RWPE1 (cell line): ENCODE measurements around the gene BACH2.
A peak's percentile ranks its signal among the peaks of the same experiment; 100 is the strongest.

Experiments used
- CTCF ChIA-PET: fragments of 350-600 bp; sonication (Branson Sonifier 250); formaldehyde crosslinking; extraction: SDS; loops from one replicate; lab custom pipeline; 2021; lab: Yijun Ruan, JAX
- POLR2A ChIA-PET: fragments of 400-600 bp; formaldehyde crosslinking; extraction: SDS; loops from one replicate; lab custom pipeline; 2020; ENCODE audit warnings: antibody characterized with exemption; ENCODE audit not compliant: low non-redundant PET; lab: Yijun Ruan, JAX
- DNase-seq: peaks from one replicate; pipeline ENCODE4 v3.0.0; 2012; ENCODE audit warnings: low spot score
- H3K27ac ChIP-seq: fragments of 450-650 bp; 2 replicates; pipeline ENCODE4 v1.5.1; 2017
- CTCF ChIP-seq: fragments of 450-650 bp; conservative IDR thresholded peaks from 2 replicates; pipeline ENCODE4 v1.5.1; 2017; ENCODE audit warnings: low read depth, mild to moderate bottlenecking

Gene BACH2

GRCh38 chr6:90177544-90178383, 118.9 kb downstream of the BACH2 start:
- no peak overlapping the region for H3K27ac ChIP-seq
- ChIA-PET CTCF (interaction anchor here (0.6 to 1.0 kb wide), 3 partner anchors 27 to 302 kb away, joined by 3 to 4 read pairs (median 3); no protein-coding TSS in a partner anchor), POLR2A (no interaction called here)
- DNase-seq: no peak
- no peak for TF ChIP-seq CTCF

GRCh38 chr6:90175627-90176538, 120.8 kb downstream of the BACH2 start:
- peak overlapping the region; percentile 62 for H3K27ac ChIP-seq
- no peak for TF ChIP-seq CTCF
- peak; percentile 77 for DNase-seq
- CTCF ChIA-PET: interaction anchor here (0.7 kb wide), 1 partner anchor 82 kb away, joined by 3 read pairs; no protein-coding TSS in a partner anchor
- POLR2A ChIA-PET: no interaction called here

DNA sequence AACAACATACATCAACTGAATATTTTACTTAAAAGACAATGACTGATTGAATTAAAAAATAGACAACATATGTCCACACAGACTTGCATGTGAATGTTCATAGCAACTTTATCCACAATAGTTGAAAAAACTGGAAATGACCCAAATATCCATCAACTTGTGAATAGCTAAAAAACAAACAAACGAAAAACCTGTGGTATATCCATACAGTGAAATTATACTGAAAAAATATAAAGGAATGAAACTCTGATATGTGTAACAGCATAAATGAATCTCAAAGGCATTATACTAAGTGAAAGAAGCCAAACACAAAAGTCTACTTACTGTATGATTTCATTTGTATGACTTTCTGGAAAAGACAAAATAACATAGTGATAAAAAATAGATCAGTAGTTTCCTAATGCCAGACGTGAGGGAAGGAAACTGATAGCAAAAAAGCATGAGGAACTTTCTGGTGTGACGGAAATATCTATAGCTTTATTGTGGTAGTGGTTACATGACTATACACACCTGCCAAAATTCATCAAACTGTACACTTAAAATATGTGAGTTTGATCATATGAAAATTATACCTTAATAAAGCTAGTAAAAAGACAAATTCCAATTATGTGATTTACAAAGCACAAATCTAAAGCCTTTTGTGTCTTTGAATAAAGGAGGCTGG, 123.2 kb downstream of the BACH2 start:
- no peak for DNase-seq
- POLR2A ChIA-PET: no interaction called here
- CTCF ChIA-PET: no interaction called here
- no peak overlapping the region for H3K27ac ChIP-seq
- TF ChIP-seq CTCF: no peak

GRCh38 chr6:90170601-90171000, 126.0 kb downstream of the BACH2 start:
- ChIA-PET CTCF (no interaction called here), POLR2A (no interaction called here)
- DNase-seq: no peak
- no peak for TF ChIP-seq CTCF
- no peak overlapping the region for H3K27ac ChIP-seq

GRCh38 chr6:90169374-90169773, 127.3 kb downstream of the BACH2 start:
- no peak for DNase-seq
- no peak for TF ChIP-seq CTCF
- ChIA-PET CTCF (interaction anchor here (0.9 kb wide), 1 partner anchor 26 kb away, joined by 3 read pairs; no protein-coding TSS in a partner anchor), POLR2A (no interaction called here)
- no peak overlapping the region for H3K27ac ChIP-seq
